ENCODE measurements around the gene TBC1D14.
"Not testable (repeated sequence)": the region's sequence is repeated elsewhere in the genome, so short reads cannot be mapped to it uniquely, and the experiment has no call there.

The TBC1D14 gene

DNA sequence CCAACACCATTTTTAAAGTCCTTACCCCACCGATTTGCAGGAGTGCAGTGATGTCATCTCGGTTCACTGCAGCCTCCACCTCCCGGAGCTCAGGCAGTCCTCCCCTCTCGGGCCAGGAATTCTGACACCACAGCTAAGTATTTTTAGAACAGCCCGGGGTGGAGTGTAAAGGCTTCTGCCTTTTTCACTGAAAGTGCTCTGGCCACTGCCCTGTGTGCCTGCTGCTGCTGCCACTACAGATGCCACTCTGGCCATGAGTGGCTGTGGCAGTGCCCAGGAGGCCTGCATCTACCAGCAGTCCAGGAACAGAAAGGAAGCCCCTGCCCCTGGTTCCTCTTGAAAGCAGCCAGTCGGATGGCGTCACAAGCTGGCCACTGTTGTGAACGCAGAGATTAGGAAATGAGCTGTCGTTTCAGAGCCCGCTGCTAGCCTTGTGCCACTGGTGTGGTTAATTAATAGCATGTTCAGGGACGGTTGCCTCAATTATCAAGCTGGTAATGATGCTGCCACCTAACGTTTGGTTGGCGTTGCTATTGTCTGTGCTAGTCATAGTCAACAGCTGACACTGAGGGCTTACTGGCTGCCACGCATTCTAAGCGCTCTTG, 23.6 kb upstream of the TBC1D14 start:
- Mint-ChIP-seq H3K4me1 (ENCODE audit: low read depth) (peaks cover 3% of the 10 kb centered on the region), H3K27ac (no peak overlapping the region), H3K9me3 (peaks cover 10% of the 10 kb centered on the region), H3K4me3 (no peak overlapping the region), H3K36me3 (ENCODE audit: low read depth) (peaks cover 32% of the 10 kb centered on the region), H3K27me3 (ENCODE audit: low read depth) (no peaks in the 10 kb centered on the region)
- DNase-seq (ENCODE audit: low spot score), result no peak

DNA sequence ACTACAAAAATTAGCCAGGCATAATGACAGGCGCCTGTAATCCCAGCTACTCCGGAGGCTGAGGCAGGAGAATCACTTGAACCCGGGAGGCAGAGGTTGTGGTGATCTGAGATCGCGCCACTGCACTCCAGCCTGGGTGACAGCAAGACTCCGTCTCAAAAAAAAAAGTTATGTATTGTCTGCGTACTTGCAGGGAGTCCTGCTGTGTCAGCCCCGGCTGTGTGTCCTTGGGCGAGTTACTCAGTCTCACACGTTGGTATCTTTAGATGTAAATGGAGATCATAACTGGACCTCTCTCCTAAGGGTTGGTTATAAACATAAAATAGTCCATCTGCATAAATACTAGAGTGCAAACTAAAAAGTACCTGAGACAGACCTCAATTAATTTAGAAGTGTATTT, 22.7 kb upstream of the TBC1D14 start:
- Mint-ChIP-seq H3K36me3 (ENCODE audit: low read depth) (peaks cover 23% of the 10 kb centered on the region), H3K27me3 (ENCODE audit: low read depth) (no peaks in the 10 kb centered on the region), H3K4me1 (ENCODE audit: low read depth) (peaks cover 9% of the 10 kb centered on the region), H3K4me3 (no peak overlapping the region), H3K9me3 (peaks cover 10% of the 10 kb centered on the region), H3K27ac (no peak overlapping the region)
- no peak for DNase-seq (ENCODE audit: low spot score)

DNA sequence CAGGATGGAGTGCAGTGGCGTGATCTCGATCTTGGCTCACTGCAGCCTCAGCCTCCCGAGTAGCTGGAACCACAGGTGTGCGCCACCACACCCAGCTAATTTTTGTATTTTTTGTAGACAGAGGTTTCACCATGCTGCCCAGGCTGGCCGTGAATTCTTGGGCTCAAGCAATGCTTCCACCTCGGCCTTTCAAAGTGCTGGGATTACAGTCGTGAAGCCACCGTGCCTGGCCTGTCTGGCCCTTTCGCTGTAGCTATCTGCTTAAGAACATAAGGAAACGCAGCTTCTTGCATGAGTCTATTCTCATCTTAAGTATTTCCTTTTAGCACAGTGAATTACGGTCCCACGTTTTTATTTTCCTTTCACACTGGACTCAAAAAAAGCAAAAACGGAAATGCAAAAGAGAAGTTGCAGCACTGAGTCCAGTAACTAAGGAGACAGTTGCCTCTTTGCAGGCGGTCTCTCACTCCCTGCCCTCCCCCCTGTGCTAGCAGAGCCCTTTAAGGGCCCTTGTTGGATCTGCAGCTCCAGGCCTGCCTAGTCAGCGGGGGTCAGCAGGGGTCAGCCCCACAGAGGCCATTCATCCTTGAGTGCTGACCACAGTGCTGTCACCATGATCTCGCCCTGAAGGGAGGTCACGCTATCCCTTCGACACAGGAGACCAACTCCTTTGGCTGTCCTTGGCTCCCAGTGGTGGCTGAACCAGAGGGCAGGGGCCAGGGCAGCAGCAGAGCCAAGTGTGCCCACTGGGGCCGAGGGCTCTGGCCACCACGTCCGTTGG, 21.8 kb upstream of the TBC1D14 start:
- no peak overlapping the region for H3K4me3 Mint-ChIP-seq
- peaks cover 16% of the 10 kb centered on the region for H3K36me3 Mint-ChIP-seq (ENCODE audit: low read depth)
- H3K27me3 Mint-ChIP-seq (ENCODE audit: low read depth), result no peaks in the 10 kb centered on the region
- H3K9me3 Mint-ChIP-seq, result peaks cover 10% of the 10 kb centered on the region
- H3K4me1 Mint-ChIP-seq (ENCODE audit: low read depth), result peaks cover 16% of the 10 kb centered on the region
- no peak for DNase-seq (ENCODE audit: low spot score)
- H3K27ac Mint-ChIP-seq, result no peak overlapping the region

DNA sequence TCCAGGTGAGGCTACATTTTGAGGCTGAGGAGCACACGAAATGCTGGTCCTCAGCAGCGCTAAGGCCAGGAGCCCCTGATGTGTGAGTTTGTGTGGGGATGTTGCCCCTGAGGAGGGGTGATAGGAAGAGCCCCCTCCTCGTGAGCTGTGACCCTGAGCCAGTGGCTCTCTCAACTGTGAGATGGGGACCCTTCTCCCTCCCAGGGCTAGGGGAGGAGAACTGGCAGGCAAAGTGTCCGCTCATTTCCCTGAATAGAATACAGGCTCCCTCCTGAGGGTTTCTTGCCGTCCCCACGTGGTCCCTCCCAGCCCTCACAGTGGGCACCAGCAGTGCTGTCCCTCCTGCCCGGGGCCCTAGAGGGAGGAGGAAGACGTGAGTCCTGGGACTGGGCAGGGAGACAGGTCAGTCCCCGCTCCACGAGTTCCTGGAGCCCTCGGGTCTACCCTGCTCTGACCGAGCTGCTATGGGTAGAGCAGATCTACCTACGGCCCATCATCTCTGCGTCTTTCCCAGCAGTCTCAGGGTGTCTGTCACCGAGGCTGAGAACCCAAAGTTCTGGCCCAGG, 21.0 kb upstream of the TBC1D14 start:
- Mint-ChIP-seq H3K36me3 (ENCODE audit: low read depth) (peaks cover 13% of the 10 kb centered on the region), H3K27ac (no peak overlapping the region), H3K4me1 (ENCODE audit: low read depth) (peaks cover 21% of the 10 kb centered on the region), H3K27me3 (ENCODE audit: low read depth) (no peaks in the 10 kb centered on the region), H3K4me3 (no peak overlapping the region), H3K9me3 (peaks cover 10% of the 10 kb centered on the region)
- DNase-seq (ENCODE audit: low spot score), result no peak

GRCh38 chr4:6889101-6889735, 20.4 kb upstream of the TBC1D14 start:
- Mint-ChIP-seq H3K36me3 (ENCODE audit: low read depth) (peaks cover 13% of the 10 kb centered on the region), H3K4me3 (no peak overlapping the region), H3K4me1 (ENCODE audit: low read depth) (peaks cover 24% of the 10 kb centered on the region), H3K9me3 (peaks cover 10% of the 10 kb centered on the region), H3K27ac (no peak overlapping the region), H3K27me3 (ENCODE audit: low read depth) (no peaks in the 10 kb centered on the region)
- DNase-seq (ENCODE audit: low spot score), result no peak

GRCh38 chr4:6889736-6890324, 19.8 kb upstream of the TBC1D14 start:
- DNase-seq (ENCODE audit: low spot score), result no peak
- Mint-ChIP-seq H3K4me3 (no peak overlapping the region), H3K27ac (no peak overlapping the region), H3K27me3 (ENCODE audit: low read depth) (no peaks in the 10 kb centered on the region), H3K36me3 (ENCODE audit: low read depth) (peaks cover 10% of the 10 kb centered on the region), H3K9me3 (peaks cover 10% of the 10 kb centered on the region), H3K4me1 (ENCODE audit: low read depth) (peaks cover 24% of the 10 kb centered on the region)

DNA sequence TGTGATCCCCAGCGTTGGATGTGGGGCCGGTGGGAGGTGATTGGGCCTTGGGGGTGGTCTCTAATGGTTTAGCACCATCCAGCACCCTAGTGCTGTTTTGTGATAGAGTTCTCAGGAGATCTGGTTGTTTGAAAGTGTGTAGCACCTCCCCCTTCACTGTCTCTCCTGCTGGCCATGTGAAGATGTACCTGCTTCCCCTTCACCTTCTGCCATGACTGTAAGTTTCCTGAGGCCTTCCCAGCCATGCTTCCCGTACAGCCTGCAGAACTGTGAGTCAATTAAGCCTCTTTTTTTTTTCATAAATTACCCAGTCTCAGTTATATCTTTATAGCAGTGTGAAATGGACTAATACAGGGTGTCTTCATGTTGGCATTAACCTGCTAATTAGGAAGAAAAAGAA, 19.3 kb upstream of the TBC1D14 start:
- Mint-ChIP-seq H3K4me1 (ENCODE audit: low read depth) (peaks cover 23% of the 10 kb centered on the region), H3K4me3 (no peak overlapping the region), H3K9me3 (peaks cover 10% of the 10 kb centered on the region), H3K27me3 (ENCODE audit: low read depth) (no peaks in the 10 kb centered on the region), H3K27ac (no peak overlapping the region), H3K36me3 (ENCODE audit: low read depth) (peaks cover 9% of the 10 kb centered on the region)
- no peak for DNase-seq (ENCODE audit: low spot score)

GRCh38 chr4:6890971-6891370, 18.7 kb upstream of the TBC1D14 start:
- H3K4me3 Mint-ChIP-seq; DNase-seq (ENCODE audit: low spot score); H3K27me3 Mint-ChIP-seq (ENCODE audit: low read depth); H3K36me3 Mint-ChIP-seq (ENCODE audit: low read depth): not testable (repeated sequence)
- Mint-ChIP-seq H3K4me1 (ENCODE audit: low read depth) (peaks cover 23% of the 10 kb centered on the region), H3K27ac (peak overlapping the region; percentile 31), H3K9me3 (peaks cover 11% of the 10 kb centered on the region)

DNA sequence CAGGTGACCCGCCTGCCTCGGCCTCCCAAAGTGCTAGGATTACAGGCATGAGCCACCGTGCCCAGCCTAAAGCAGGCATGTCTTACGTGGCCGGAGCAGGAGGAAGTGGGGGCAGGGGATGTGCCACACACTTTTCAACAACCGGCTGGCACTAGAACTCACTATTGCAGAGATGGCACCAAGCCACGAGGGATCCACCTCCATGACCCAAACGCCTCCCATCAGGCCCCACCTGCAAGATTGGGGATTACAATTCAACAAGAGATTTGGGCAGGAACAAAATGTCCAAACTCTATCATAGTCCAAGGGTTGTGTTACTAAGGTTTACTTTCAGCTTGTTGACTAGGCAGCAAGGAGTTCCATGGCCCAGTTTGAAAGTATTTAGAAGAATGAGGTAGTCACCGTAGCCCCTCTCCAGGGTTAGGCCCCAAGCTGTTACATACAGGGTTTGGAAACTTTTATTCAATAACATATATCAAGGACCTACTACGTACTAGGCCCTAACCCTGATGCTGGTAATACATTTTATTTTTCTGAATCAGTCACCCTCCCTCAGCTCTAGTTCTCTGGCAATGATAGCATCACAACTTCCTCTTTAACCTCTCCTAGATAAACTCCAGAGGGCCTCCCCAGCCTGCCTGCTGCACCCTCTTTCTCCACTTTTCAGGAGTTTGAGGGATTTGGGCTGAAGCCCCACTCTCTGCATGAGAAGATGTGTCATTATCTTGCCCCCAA, 18.0 kb upstream of the TBC1D14 start:
- peak overlapping the region; percentile 72 for H3K4me3 Mint-ChIP-seq

GRCh38 chr4:6892190-6892908, 17.3 kb upstream of the TBC1D14 start:
- peaks cover 27% of the 10 kb centered on the region for H3K4me1 Mint-ChIP-seq (ENCODE audit: low read depth)
- DNase-seq (ENCODE audit: low spot score), result peak; percentile 23
- no peaks in the 10 kb centered on the region for H3K27me3 Mint-ChIP-seq (ENCODE audit: low read depth)
- peaks cover 12% of the 10 kb centered on the region for H3K9me3 Mint-ChIP-seq
- H3K4me3 Mint-ChIP-seq, result peak overlapping the region; percentile 72
- peaks cover 7% of the 10 kb centered on the region for H3K36me3 Mint-ChIP-seq (ENCODE audit: low read depth)
- peak overlapping the region; percentile 86 for H3K27ac Mint-ChIP-seq

More for the DNA sequence above, 18.0 kb upstream of the TBC1D14 start:
- Mint-ChIP-seq H3K4me1 (ENCODE audit: low read depth) (peaks cover 25% of the 10 kb centered on the region), H3K36me3 (ENCODE audit: low read depth) (peaks cover 7% of the 10 kb centered on the region), H3K27me3 (ENCODE audit: low read depth) (no peaks in the 10 kb centered on the region), H3K9me3 (peaks cover 12% of the 10 kb centered on the region), H3K27ac (peak overlapping the region; percentile 86)
- DNase-seq (ENCODE audit: low spot score), result no peak

GRCh38 chr4:6892909-6893202, 16.8 kb upstream of the TBC1D14 start:
- Mint-ChIP-seq H3K4me1 (ENCODE audit: low read depth) (peaks cover 29% of the 10 kb centered on the region), H3K27ac (peak overlapping the region; percentile 66), H3K36me3 (ENCODE audit: low read depth) (peaks cover 7% of the 10 kb centered on the region), H3K9me3 (peaks cover 12% of the 10 kb centered on the region), H3K4me3 (no peak overlapping the region), H3K27me3 (ENCODE audit: low read depth) (no peaks in the 10 kb centered on the region)
- DNase-seq (ENCODE audit: low spot score), result no peak

- Mint-ChIP-seq H3K36me3 (ENCODE audit: low read depth) (peaks cover 7% of the 10 kb centered on the region), H3K27me3 (ENCODE audit: low read depth) (no peaks in the 10 kb centered on the region), H3K4me3 (no peak overlapping the region), H3K4me1 (ENCODE audit: low read depth) (peaks cover 29% of the 10 kb centered on the region), H3K9me3 (peaks cover 12% of the 10 kb centered on the region), H3K27ac (peak overlapping the region; percentile 52)
- no peak for DNase-seq (ENCODE audit: low spot score)
Observed at GRCh38 chr4:6893449-6894085, 16.1 kb upstream of the TBC1D14 start.

GRCh38 chr4:6894086-6894478, 15.5 kb upstream of the TBC1D14 start:
- Mint-ChIP-seq H3K27me3 (ENCODE audit: low read depth) (no peaks in the 10 kb centered on the region), H3K36me3 (ENCODE audit: low read depth) (peaks cover 7% of the 10 kb centered on the region), H3K9me3 (peaks cover 12% of the 10 kb centered on the region), H3K4me3 (no peak overlapping the region), H3K4me1 (ENCODE audit: low read depth) (peaks cover 33% of the 10 kb centered on the region), H3K27ac (peak overlapping the region; percentile 0)
- no peak for DNase-seq (ENCODE audit: low spot score)
